RWPE1 (cell line): ENCODE results near the gene TM2D1.
A peak's percentile ranks its signal among the peaks of the same experiment; 100 is the strongest.
"Not testable (repeated sequence)": the region's sequence is repeated elsewhere in the genome, so short reads cannot be mapped to it uniquely, and the experiment has no call there.

Source experiments
- CTCF ChIA-PET: fragments of 350-600 bp; sonication (Branson Sonifier 250); formaldehyde crosslinking; extraction: SDS; loops from one replicate; lab custom pipeline; 2021; lab: Yijun Ruan, JAX
- POLR2A ChIA-PET: fragments of 400-600 bp; formaldehyde crosslinking; extraction: SDS; loops from one replicate; lab custom pipeline; 2020; ENCODE audit warnings: antibody characterized with exemption; ENCODE audit not compliant: low non-redundant PET; lab: Yijun Ruan, JAX
- DNase-seq: peaks from one replicate; pipeline ENCODE4 v3.0.0; 2012; ENCODE audit warnings: low spot score
- H3K27ac ChIP-seq: fragments of 450-650 bp; 2 replicates; pipeline ENCODE4 v1.5.1; 2017
- TF ChIP-seq, protein P1 (sequence below): fragments of 450-650 bp; conservative IDR thresholded peaks from 2 replicates; pipeline ENCODE4 v1.5.1; 2017; ENCODE audit warnings: low read depth, mild to moderate bottlenecking

TM2D1 gene

DNA sequence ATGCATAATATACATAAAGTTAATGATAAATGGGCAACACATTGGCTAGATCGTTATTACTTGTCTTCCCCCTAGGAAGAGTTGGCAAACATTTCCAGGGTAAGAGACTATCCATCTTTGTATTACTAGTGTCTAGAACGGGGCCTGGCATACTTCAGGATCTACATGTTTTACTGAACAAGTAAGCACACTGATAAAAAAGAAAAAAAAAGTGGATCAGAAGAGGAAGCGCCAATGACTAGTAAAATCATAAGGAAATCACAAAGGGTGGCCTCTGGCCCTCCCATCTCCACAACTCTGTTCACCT is 482 bp downstream of the TM2D1 start:
- H3K27ac ChIP-seq = peak overlapping the region; percentile 88
- TF ChIP-seq, protein P1, sequence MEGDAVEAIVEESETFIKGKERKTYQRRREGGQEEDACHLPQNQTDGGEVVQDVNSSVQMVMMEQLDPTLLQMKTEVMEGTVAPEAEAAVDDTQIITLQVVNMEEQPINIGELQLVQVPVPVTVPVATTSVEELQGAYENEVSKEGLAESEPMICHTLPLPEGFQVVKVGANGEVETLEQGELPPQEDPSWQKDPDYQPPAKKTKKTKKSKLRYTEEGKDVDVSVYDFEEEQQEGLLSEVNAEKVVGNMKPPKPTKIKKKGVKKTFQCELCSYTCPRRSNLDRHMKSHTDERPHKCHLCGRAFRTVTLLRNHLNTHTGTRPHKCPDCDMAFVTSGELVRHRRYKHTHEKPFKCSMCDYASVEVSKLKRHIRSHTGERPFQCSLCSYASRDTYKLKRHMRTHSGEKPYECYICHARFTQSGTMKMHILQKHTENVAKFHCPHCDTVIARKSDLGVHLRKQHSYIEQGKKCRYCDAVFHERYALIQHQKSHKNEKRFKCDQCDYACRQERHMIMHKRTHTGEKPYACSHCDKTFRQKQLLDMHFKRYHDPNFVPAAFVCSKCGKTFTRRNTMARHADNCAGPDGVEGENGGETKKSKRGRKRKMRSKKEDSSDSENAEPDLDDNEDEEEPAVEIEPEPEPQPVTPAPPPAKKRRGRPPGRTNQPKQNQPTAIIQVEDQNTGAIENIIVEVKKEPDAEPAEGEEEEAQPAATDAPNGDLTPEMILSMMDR = no peak
- DNase-seq = no peak
- ChIA-PET POLR2A (no interaction called here), CTCF (interaction anchor here (0.6 kb wide), 1 partner anchor 419 kb away, joined by 3 read pairs; no protein-coding TSS in a partner anchor)

DNA sequence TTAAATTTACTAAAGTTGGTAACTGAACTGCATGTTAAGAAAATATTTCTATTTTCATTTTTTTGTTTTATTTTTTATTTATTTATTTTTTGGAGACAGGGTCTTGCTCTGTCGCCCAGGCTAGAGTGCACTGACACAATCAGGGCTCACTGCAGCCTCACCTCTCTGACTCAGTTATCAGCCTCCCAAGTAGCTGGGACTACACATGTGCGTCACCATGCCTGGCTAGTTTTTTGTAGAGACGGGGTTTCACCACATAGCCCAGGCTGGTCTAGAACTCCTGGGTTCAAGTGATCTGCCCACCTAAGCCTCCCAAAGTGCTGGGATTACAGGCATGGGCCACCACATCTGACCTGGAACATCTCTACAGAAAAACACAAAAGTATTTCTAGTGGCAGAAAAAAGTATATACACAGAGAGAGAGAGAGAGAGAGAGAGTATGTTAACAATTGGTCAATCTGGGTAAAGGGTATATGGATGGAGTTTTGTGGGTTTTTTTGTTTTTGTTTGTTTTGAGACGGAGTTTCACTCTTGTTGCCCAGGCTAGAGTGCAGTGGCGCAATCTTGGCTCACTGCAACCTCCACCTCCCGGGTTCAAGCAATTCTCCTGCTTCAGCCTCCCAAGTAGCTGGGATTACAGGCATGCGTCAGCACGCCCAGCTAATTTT is 5.8 kb downstream of the TM2D1 start:
- POLR2A ChIA-PET, DNase-seq: not testable (repeated sequence)
- CTCF ChIA-PET = interaction anchor here (0.6 kb wide), 1 partner anchor 455 kb away, joined by 4 read pairs; no protein-coding TSS in a partner anchor
- H3K27ac ChIP-seq = peak overlapping the region; percentile 42

DNA sequence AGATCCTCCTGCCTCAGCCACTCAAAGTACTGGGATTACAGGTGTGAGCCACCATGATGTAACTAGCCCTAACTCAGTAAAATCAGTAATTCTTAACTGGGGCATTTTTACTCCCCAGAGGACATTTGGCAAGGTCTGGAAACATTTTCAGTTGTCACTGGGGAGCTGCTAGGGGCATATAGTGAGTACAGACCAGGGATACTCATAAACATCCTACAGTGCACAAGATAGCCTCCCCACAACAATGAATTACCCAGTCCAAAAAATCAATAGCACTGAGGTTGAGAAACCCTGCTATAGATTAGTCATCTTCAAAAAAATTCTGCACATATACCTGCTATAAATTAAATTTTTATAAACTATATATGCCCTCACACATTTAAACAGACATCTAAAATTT is 13.0 kb downstream of the TM2D1 start:
- CTCF ChIA-PET = no interaction called here
- TF ChIP-seq, protein P1 = no peak
- POLR2A ChIA-PET = no interaction called here
- no peak overlapping the region for H3K27ac ChIP-seq
- no peak for DNase-seq

DNA sequence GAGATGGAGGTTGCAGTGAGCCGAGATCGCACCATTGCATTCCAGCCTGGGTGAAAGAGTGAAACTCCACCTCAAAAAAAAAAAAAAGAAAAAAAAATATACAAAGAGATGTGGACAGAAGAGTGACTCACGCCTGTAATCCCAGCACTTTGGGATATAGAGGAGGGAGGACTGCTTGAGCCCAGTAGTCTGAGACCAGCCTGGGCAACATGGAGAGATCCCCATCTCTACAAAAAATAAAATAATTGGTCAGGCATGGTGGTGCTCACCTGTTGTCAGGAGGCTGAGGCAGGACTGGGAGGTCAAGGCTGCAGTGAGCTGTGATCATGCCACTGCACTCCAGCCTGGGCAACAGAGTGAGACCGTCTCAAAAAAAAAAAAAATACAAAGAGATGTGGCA is 13.7 kb downstream of the TM2D1 start:
- CTCF ChIA-PET, POLR2A ChIA-PET: not testable (repeated sequence)

DNA sequence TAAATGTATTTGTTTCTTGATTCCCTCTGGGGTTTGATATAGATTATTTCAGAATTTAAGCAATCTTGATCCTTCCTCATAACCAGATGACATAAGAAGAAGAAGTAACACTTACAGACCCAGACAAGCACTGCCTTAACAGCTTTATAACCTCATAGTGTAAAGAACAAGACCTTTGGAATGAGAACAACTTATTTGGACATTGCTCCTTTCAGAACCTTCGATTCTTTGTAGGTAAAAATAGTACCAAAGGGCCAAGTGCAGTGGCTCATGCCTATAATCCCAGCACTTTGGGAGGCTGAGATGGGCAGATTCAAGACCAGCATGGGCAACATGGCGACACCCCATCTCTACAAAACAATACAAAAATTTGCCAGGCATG is 15.0 kb downstream of the TM2D1 start:
- H3K27ac ChIP-seq = no peak overlapping the region
- TF ChIP-seq, protein P1 = no peak
- CTCF ChIA-PET = no interaction called here
- POLR2A ChIA-PET = no interaction called here
- no peak for DNase-seq

More for the DNA sequence above, 13.7 kb downstream of the TM2D1 start:
- not testable (repeated sequence) for H3K27ac ChIP-seq, DNase-seq

DNA sequence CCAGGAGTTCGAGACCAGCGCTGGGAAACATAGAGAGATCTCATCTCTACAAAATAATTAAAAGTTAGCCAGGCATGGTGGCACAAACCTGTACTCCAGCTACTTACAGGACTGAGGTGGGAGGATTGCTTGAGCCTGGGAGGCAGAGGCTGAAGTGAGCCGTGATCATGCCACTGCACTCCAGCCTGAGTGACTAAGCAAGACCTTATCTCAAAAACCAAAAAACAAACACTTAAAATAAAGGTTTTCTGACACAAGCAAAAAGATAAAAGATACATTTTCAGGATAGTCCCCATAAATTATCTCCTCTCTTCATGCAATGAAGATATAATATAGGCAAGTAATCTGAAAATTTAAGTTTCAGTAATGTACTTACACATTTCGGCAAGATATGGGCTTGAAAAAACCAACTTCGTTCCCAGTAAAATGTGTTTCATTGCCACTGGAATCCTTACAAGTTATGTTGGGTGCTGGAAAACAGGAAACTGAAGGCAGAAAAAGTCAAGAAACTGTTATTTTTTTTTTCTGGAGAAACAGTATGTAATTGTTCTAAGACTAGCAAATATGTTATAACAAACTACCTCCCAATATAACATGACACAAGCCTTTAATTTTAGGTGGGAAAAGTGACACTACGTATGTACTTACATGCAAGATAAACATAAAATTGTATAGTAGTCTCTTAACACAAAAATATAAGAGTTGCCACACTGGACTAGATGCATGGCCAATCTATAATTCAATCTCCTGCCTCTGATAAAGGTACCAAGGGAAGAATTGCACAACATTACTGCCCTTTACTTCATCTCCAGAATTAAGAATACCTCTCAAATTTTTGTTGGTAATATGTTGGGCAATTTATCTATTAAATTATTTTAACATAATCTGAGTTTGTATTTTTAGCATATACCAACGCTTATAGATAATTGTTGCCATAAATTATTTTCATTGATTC is 15.7 kb downstream of the TM2D1 start:
- TF ChIP-seq, protein P1 = no peak
- H3K27ac ChIP-seq = no peak overlapping the region
- CTCF ChIA-PET = no interaction called here
- no peak for DNase-seq
- POLR2A ChIA-PET = no interaction called here

DNA sequence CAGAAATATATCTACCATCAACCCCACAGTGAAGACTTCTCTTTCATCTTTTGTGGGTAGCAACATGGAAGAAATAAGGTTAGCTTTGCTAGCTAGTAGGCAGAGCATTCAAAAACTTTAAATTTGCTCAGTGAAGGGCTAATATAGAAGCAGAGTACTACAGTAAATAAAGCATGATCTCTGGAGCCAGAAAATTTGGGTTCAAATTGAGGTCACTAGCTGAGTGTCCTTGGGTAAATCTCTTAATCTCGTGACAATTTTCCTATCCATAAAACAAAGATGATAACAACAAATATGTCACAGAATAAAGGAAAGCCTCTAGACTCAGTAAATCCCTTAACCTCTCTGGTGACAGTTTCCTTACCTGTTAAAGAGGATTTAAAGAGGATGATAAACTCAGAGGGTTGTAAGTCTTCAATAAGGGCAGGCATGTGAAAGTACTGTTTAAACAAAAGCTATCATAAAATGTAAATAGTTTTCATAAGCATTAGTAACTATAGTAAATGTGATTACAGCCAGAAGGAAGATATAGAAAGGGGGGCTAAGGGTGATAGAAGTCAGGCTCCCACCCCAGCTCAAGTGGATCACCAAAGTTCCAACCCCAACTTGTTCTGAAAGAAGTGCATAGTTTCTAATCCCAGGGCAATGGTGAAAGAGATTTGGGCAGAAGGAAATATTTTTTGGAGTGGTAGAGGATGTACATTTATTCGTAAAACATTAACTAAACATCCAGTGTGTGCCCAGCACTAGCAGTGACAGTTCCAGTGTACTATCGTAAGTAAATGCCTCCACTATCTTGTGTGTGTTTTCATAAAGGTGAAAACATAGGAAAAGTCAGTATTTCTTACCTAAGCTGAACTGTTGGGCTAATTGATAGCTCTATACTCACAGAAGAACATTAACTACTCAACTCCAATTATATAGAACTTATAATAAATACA is 24.8 kb downstream of the TM2D1 start:
- CTCF ChIA-PET = no interaction called here
- POLR2A ChIA-PET = no interaction called here

More for the DNA sequence above, 24.8 kb downstream of the TM2D1 start:
- TF ChIP-seq, protein P1 = no peak
- no peak overlapping the region for H3K27ac ChIP-seq
- DNase-seq = no peak
